Fibroblast of peridontal ligament (primary cell): ENCODE data around the gene CHST10.
"Not testable (repeated sequence)": the region's sequence is repeated elsewhere in the genome, so short reads cannot be mapped to it uniquely, and the experiment has no call there.

Experiments used
- DNase-seq: peaks from one replicate; pipeline ENCODE4 v3.0.0-alpha.2; 2010; ENCODE audit errors: extremely low read depth

Gene CHST10

GRCh38 chr2:100394111-100394641 is 23.3 kb downstream of the CHST10 start:
- DNase-seq = no peak

GRCh38 chr2:100393362-100393761 is 24.1 kb downstream of the CHST10 start:
- no peak for DNase-seq

- no peak for DNase-seq
Observed at GRCh38 chr2:100392715-100393114, 24.8 kb downstream of the CHST10 start.

GRCh38 chr2:100391735-100392515 is 25.5 kb downstream of the CHST10 start:
- no peak for DNase-seq

- DNase-seq = no peak
Observed at GRCh38 chr2:100390001-100390940, 27.2 kb downstream of the CHST10 start.

- no peak for DNase-seq
Observed at GRCh38 chr2:100388703-100389102, 28.8 kb downstream of the CHST10 start.

- no peak for DNase-seq
Observed at GRCh38 chr2:100383954-100384353, 33.5 kb downstream of the CHST10 start.

GRCh38 chr2:100383306-100383705 is 34.2 kb downstream of the CHST10 start:
- no peak for DNase-seq

GRCh38 chr2:100381240-100381639 is 36.2 kb downstream of the CHST10 start:
- DNase-seq = peak; percentile 78

- no peak for DNase-seq
Observed at GRCh38 chr2:100380681-100381080, 36.8 kb downstream of the CHST10 start.

- DNase-seq = no peak
Observed at GRCh38 chr2:100376836-100377235, 40.6 kb downstream of the CHST10 start.

- DNase-seq = no peak
Observed at GRCh38 chr2:100367163-100367562, 50.3 kb downstream of the CHST10 start.

- DNase-seq = peak; percentile 67
Observed at GRCh38 chr2:100365434-100365833, 52.0 kb downstream of the CHST10 start.

- DNase-seq = not testable (repeated sequence)
Observed at GRCh38 chr2:100362269-100362668, 55.2 kb downstream of the CHST10 start.

- DNase-seq = no peak
Observed at GRCh38 chr2:100359576-100359975, 57.9 kb downstream of the CHST10 start.

GRCh38 chr2:100358554-100358953 is 58.9 kb downstream of the CHST10 start:
- no peak for DNase-seq

GRCh38 chr2:100352521-100352920 is 64.9 kb downstream of the CHST10 start:
- no peak for DNase-seq

GRCh38 chr2:100350661-100351185 is 66.7 kb downstream of the CHST10 start:
- DNase-seq = no peak

GRCh38 chr2:100345144-100345543 is 72.3 kb downstream of the CHST10 start:
- DNase-seq = not testable (repeated sequence)

- no peak for DNase-seq
Observed at GRCh38 chr2:100344433-100344832, 73.0 kb downstream of the CHST10 start.

- not testable (repeated sequence) for DNase-seq
Observed at GRCh38 chr2:100342466-100342865, 75.0 kb downstream of the CHST10 start.
